Thyroid gland (tissue), 4 donors: ENCODE data around the gene MRPL21. TPM values are rescaled to one million over a fixed set of nuclear protein-coding genes. Genes with fewer than 3 reads are reported as not detected.

Experiments used
- total RNA-seq, 4 donors: library from RNA; depleted of rRNA; stranded (reverse); fragments of >200 nt; gene quantifications; one replicate each; pipeline ENCODE4 v1.2.3, GENCODE V29; 2016

MRPL21 gene
- total RNA-seq, 4 donors from 2014 or later = 24.0 to 86.6 (median 65.6) TPM

Other genes with a start within 250 kb of the MRPL21 start
- 1 to 10 TPM in 1 of 4 donors, not detected in 3; 3.1 TPM for gene GAL, start 219.3 kb downstream of the MRPL21 start, total RNA-seq
- gene TESMIN, start 152.3 kb downstream of the MRPL21 start, total RNA-seq = 10 to 100 TPM in 1 of 4 donors, 1 to 10 TPM in 3; 2.1 to 10.6 (median 5.8) TPM
- 10 to 100 TPM; 29.9 to 58.0 (median 43.8) TPM for gene CPT1A, start 61.9 kb downstream of the MRPL21 start, total RNA-seq
- gene IGHMBP2, start 59 bp upstream of the MRPL21 start, total RNA-seq = 10 to 100 TPM; 10.2 to 18.4 (median 11.7) TPM
- gene MRGPRD, start 77.2 kb upstream of the MRPL21 start, total RNA-seq = not detected
- 1 to 10 TPM; 5.0 to 7.6 (median 6.6) TPM for gene MRGPRF, start 109.4 kb upstream of the MRPL21 start, total RNA-seq
- 10 to 100 TPM; 10.5 to 30.4 (median 13.7) TPM for gene TPCN2, start 145.1 kb upstream of the MRPL21 start, total RNA-seq